Upper lobe of left lung (tissue), 4 donors: ENCODE results near the gene GJB6.

ENCODE experiments used
- EP300 ChIP-seq, 4 donors: sonication (generic); formaldehyde crosslinking; IDR thresholded peaks; one replicate each; pipeline ENCODE4 v1.5.1; 2017; ENCODE audit warnings: antibody characterized with exemption in 4 of 4, control low read depth in 2 of 4
- POLR2A ChIP-seq, 4 donors: fragments of 450-650 bp; IDR thresholded peaks; one replicate each; pipeline ENCODE4 v1.5.1; 2016 to 2017; ENCODE audit warnings: antibody characterized with exemption in 4 of 4, mild to moderate bottlenecking in 2 of 4
- TF ChIP-seq, protein P1 (sequence below), 6 experiments: fragments of 450-650 bp in 4 of 6; fragments of 200-600 bp in 2 of 6; sonication (generic) in 2 of 6; IDR thresholded peaks; one replicate each; pipeline ENCODE4 v1.5.1; 2016 to 2019; ENCODE audit warnings: antibody characterized with exemption in 6 of 6

DNA sequence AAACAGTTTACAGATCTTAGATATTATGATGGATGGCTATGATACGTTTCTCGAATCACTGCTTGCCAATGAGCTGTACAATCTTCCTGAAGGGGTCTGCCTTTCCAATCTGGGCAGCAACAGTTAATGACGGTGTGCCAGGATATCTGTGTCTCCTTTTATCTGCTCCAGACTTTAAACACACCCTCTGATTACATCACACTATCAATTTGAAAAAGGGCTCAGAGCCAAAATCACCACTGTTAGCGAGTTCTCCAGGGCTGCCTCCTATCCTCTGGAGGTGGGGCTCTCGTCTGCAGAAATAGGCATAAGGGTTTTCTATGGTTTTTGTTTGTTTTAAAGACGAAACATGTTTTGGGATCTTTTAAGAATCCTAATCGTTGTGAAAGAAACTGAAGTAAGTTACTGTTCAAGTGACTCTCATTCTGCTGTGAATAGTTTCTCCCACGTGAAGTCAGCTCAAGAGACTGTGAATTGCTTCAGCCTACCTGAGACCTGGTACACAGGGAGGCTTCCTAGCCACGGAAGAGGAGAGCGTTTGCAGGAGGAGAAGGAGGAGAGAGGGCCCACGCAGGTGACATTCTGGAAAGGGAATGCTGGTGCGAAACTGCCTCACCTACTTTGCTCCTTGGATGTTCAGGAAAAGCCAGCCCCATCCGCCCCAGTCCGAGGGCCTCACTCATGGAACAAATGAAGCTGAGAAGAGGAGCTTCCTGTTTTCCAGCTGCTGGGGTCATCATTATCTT is 56.0 kb downstream of the GJB6 start:
- TF ChIP-seq POLR2A (IDR thresholded peaks at IDR 0.05) (no peak), EP300 (IDR thresholded peaks at IDR 0.05) (no peak)
- TF ChIP-seq, protein P1, sequence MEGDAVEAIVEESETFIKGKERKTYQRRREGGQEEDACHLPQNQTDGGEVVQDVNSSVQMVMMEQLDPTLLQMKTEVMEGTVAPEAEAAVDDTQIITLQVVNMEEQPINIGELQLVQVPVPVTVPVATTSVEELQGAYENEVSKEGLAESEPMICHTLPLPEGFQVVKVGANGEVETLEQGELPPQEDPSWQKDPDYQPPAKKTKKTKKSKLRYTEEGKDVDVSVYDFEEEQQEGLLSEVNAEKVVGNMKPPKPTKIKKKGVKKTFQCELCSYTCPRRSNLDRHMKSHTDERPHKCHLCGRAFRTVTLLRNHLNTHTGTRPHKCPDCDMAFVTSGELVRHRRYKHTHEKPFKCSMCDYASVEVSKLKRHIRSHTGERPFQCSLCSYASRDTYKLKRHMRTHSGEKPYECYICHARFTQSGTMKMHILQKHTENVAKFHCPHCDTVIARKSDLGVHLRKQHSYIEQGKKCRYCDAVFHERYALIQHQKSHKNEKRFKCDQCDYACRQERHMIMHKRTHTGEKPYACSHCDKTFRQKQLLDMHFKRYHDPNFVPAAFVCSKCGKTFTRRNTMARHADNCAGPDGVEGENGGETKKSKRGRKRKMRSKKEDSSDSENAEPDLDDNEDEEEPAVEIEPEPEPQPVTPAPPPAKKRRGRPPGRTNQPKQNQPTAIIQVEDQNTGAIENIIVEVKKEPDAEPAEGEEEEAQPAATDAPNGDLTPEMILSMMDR (IDR thresholded peaks at IDR 0.05), result no peak
